22Rv1 (cell line): ENCODE results near the gene RNF34.

ENCODE experiments used
- H3K27ac ChIP-seq: fragments of 450-650 bp; 2 replicates; pipeline ENCODE4 v1.5.1; 2017
- CTCF ChIP-seq: fragments of 450-650 bp; IDR thresholded peaks from 2 replicates; pipeline ENCODE4 v1.5.1; 2017; ENCODE audit warnings: mild to moderate bottlenecking
- ZFX ChIP-seq: fragments of 450-650 bp; IDR thresholded peaks from 2 replicates; pipeline ENCODE4 v1.6.1; 2017; ENCODE audit warnings: antibody characterized with exemption, borderline replicate concordance

The RNF34 gene

DNA sequence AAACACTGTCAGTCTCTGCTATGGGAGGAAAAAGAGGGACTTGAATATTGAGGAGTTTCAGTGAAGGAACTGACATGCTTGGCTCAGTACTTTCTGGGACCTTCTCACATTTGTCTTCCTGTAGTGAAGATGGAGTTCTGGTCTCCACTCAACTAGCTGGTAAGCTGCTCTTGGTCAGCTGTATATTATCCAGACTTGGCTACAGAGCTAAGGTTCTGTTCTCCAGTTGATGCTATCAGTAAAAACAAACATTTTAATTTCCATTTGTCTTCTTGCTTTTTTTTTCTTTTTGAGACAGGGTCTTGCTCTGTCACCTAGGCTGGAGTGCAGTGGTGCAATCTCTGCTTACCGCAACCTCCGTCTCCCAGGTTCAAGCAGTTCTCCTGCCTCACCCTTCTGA is 5.3 kb downstream of the RNF34 start:
- TF ChIP-seq ZFX (no peak), CTCF (no peak)
- H3K27ac ChIP-seq: peak overlapping the region; percentile 54

- TF ChIP-seq ZFX (no peak), CTCF (no peak)
These were observed 14.0 kb downstream of the RNF34 start for GRCh38 chr12:121413917-121414316.

DNA sequence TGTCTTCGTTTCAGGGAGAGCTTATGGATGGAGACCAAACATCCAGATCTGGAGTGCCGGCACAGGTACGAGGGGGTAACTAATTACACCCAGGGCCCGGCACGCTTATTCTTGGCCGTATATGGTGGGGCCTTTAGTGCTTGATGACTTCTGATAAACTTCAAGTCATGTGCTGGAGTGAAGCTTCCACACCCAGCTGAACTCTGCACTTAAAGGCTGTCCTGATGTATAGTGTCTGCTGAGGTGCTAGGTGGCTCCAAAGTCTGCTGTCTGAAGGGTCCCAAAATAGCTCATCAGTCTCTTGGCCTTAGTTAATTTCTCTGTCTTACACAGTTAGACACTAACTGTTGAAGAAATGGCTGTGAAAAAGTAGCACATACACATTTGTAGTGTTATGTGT is 17.9 kb downstream of the RNF34 start:
- no peak overlapping the region for H3K27ac ChIP-seq
- TF ChIP-seq ZFX (no peak), CTCF (no peak)

More at GRCh38 chr12:121413917-121414316, 14.0 kb downstream of the RNF34 start:
- peak overlapping the region; percentile 72 for H3K27ac ChIP-seq

GRCh38 chr12:121420109-121420508 is 20.2 kb downstream of the RNF34 start:
- TF ChIP-seq CTCF (no peak), ZFX (no peak)
- no peak overlapping the region for H3K27ac ChIP-seq

- TF ChIP-seq ZFX: no peak
- no peak for TF ChIP-seq CTCF
- no peak overlapping the region for H3K27ac ChIP-seq
These were observed 23.3 kb downstream of the RNF34 start for GRCh38 chr12:121423253-121423652.

- TF ChIP-seq ZFX: no peak
- no peak for TF ChIP-seq CTCF
- no peak overlapping the region for H3K27ac ChIP-seq
These were observed 24.0 kb downstream of the RNF34 start for GRCh38 chr12:121423682-121424623.

DNA sequence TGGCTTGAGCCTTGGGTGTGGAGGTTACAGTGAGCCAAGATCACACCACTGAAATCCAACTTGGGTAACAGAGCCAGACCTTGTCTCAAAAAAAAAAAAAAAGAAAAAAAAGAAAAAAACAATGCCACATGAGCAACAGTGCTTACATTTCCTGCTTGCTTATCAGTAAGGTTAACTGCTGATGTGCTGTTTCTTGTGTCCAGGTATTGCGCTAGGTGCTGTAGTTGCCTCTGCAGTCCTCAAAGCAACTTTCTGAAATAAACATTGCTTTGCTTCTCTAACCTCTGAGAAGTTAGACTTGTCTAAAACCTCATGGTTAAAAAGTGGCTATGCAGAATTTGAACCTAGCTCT is 24.7 kb downstream of the RNF34 start:
- H3K27ac ChIP-seq: no peak overlapping the region
- TF ChIP-seq CTCF: no peak
- TF ChIP-seq ZFX: no peak
